CD14-positive monocyte (primary cell): ENCODE measurements around the gene DDX17. TPM values are rescaled to one million over a fixed set of nuclear protein-coding genes. Genes with fewer than 3 reads are reported as not detected.
A peak's percentile ranks its signal among the peaks of the same experiment; 100 is the strongest.

Experiments
- DNase-seq, 3 donors: peaks; one replicate each; pipeline ENCODE4 v3.0.0-alpha.2; 2011 to 2022
- H2AFZ ChIP-seq: 2 replicates; pipeline ENCODE4 v1.6.0; 2012; ENCODE audit warnings: mild to moderate bottlenecking, low read depth, low read length, inconsistent platforms; ENCODE audit not compliant: insufficient read depth, poor library complexity, severe bottlenecking
- H3K27ac ChIP-seq, 2 donors: 1 replicate in 1 of 2; 2 replicates in 1 of 2; pipeline ENCODE4 v1.5.1; 2012 to 2013; ENCODE audit warnings: low read length in 2 of 2, control low read depth in 1 of 2, inconsistent platforms in 1 of 2, low read depth in 1 of 2, mild to moderate bottlenecking in 1 of 2
- H3K27me3 ChIP-seq, 2 donors: one replicate each; pipeline versions ENCODE4 v1.6.0 to v1.6.1; 2011 to 2013; ENCODE audit warnings: low read length in 2 of 2; ENCODE audit not compliant: control insufficient read depth in 2 of 2, insufficient read depth in 2 of 2
- H3K36me3 ChIP-seq, 2 donors: replicated peaks in 1 of 2; 1 replicate in 1 of 2; 2 replicates in 1 of 2; pipeline versions ENCODE4 v1.5.1 to v1.6.1; 2012 to 2013; ENCODE audit warnings: low read length in 2 of 2, control low read depth in 1 of 2, inconsistent platforms in 1 of 2, mild to moderate bottlenecking in 1 of 2; ENCODE audit not compliant: insufficient read depth in 2 of 2, control insufficient read depth in 1 of 2
- H3K4me1 ChIP-seq, 2 donors: 1 replicate in 1 of 2; 2 replicates in 1 of 2; pipeline versions ENCODE4 v1.5.1 to v1.6.1; 2012 to 2013; ENCODE audit warnings: low read length in 2 of 2, control low read depth in 1 of 2, inconsistent platforms in 1 of 2, mild to moderate bottlenecking in 1 of 2, moderate library complexity in 1 of 2; ENCODE audit not compliant: insufficient read depth in 2 of 2, control insufficient read depth in 1 of 2
- H3K4me2 ChIP-seq: replicated peaks from 2 replicates; pipeline ENCODE3; 2012; ENCODE audit warnings: low read length, moderate library complexity, mild to moderate bottlenecking; ENCODE audit not compliant: poor library complexity, severe bottlenecking; ENCODE audit errors: extremely low read depth
- H3K4me3 ChIP-seq, 3 experiments: fragments of 200-600 bp in 1 of 3; sonication (generic) in 1 of 3; replicated peaks in 1 of 3; 1 replicate in 2 of 3; 2 replicates in 1 of 3; pipeline ENCODE4 v1.5.1; 2011 to 2013; ENCODE audit warnings: low read length in 3 of 3, mild to moderate bottlenecking in 3 of 3, control low read depth in 2 of 3, low read depth in 2 of 3, inconsistent platforms in 1 of 3, moderate library complexity in 1 of 3
- H3K79me2 ChIP-seq: 2 replicates; pipeline ENCODE4 v1.6.0; 2012; ENCODE audit warnings: mild to moderate bottlenecking, control low read depth, inconsistent platforms, low read length, moderate library complexity; ENCODE audit not compliant: insufficient read depth
- H3K9ac ChIP-seq: 2 replicates; pipeline ENCODE4 v1.6.0; 2017; ENCODE audit warnings: low read length, mild to moderate bottlenecking; ENCODE audit not compliant: insufficient read depth, poor library complexity, severe bottlenecking
- H3K9me3 ChIP-seq, 2 donors: replicated peaks in 1 of 2; 1 replicate in 1 of 2; 2 replicates in 1 of 2; pipeline versions ENCODE4 v1.5.1 to v1.6.1; 2012 to 2013; ENCODE audit warnings: low read length in 2 of 2, control low read depth in 1 of 2; ENCODE audit not compliant: control insufficient read depth in 1 of 2, insufficient read depth in 1 of 2
- H4K20me1 ChIP-seq: 2 replicates; pipeline ENCODE4 v1.6.0; 2012; ENCODE audit warnings: mild to moderate bottlenecking, low read length, control low read depth, moderate library complexity; ENCODE audit not compliant: insufficient read depth
- H3K27ac Mint-ChIP-seq, 7 donors: one replicate each; pipeline ENCODE4 v1.8.0; 2020; ENCODE audit warnings: mild to moderate bottlenecking in 7 of 7, mixed read lengths in 7 of 7, moderate library complexity in 6 of 7, inconsistent platforms in 2 of 7
- H3K27me3 Mint-ChIP-seq, 3 donors: one replicate each; pipeline ENCODE4 v1.8.0; 2021 to 2022; ENCODE audit warnings: low read depth in 3 of 3, mild to moderate bottlenecking in 3 of 3, mixed read lengths in 3 of 3, moderate library complexity in 3 of 3, inconsistent platforms in 1 of 3
- H3K36me3 Mint-ChIP-seq, 2 donors: one replicate each; pipeline ENCODE4 v1.8.0; 2020; ENCODE audit warnings: mixed read lengths in 2 of 2, inconsistent platforms in 1 of 2, mild to moderate bottlenecking in 1 of 2
- H3K4me1 Mint-ChIP-seq: one replicate; pipeline ENCODE4 v1.8.0; 2020; ENCODE audit warnings: mild to moderate bottlenecking, mixed read lengths
- H3K4me3 Mint-ChIP-seq, 2 donors: one replicate each; pipeline ENCODE4 v1.8.0; 2020; ENCODE audit warnings: mild to moderate bottlenecking in 2 of 2, mixed read lengths in 2 of 2, moderate library complexity in 1 of 2
- H3K9me3 Mint-ChIP-seq, 7 donors: one replicate each; pipeline ENCODE4 v1.8.0; 2020 to 2022; ENCODE audit warnings: mixed read lengths in 7 of 7, mild to moderate bottlenecking in 6 of 7, moderate library complexity in 6 of 7, inconsistent platforms in 2 of 7
- CTCF ChIP-seq: fragments of 200-600 bp; IDR thresholded peaks from one replicate; pipeline ENCODE4 v1.8.0; 2022; ENCODE audit warnings: antibody characterized with exemption, mild to moderate bottlenecking
- WGBS: methylation state at CpG from one replicate; pipeline ENCODE4 v1.1.5; 2013; ENCODE audit warnings: missing lambda C conversion rate; ENCODE audit not compliant: insufficient coverage; 5-methylcytosine and 5-hydroxymethylcytosine counted together
- intact Hi-C, 2 donors: fragments of 100-400 bp; cut with micrococcal nuclease; formaldehyde crosslinking; loops; one replicate each; pipeline versions ENCODE4 v1.15.0 to v1.15.1; 2023
- polyA plus RNA-seq, 3 donors: library from polyadenylated mRNA; depleted of rRNA in 1 of 3; unstranded in 2 of 3; stranded (reverse) in 1 of 3; fragments of 300-500 nt in 2 of 3; fragments of >200 nt in 1 of 3; fragmentation: Illumina TruSeq in 2 of 3; gene quantifications; 1 replicate in 2 of 3; 2 replicates in 1 of 3; pipeline ENCODE4 v1.2.3, GENCODE V29; 2012 to 2021

The DDX17 gene
- polyA plus RNA-seq, 3 donors, result 31.4 to 434 (median 36.3) TPM

DNA sequence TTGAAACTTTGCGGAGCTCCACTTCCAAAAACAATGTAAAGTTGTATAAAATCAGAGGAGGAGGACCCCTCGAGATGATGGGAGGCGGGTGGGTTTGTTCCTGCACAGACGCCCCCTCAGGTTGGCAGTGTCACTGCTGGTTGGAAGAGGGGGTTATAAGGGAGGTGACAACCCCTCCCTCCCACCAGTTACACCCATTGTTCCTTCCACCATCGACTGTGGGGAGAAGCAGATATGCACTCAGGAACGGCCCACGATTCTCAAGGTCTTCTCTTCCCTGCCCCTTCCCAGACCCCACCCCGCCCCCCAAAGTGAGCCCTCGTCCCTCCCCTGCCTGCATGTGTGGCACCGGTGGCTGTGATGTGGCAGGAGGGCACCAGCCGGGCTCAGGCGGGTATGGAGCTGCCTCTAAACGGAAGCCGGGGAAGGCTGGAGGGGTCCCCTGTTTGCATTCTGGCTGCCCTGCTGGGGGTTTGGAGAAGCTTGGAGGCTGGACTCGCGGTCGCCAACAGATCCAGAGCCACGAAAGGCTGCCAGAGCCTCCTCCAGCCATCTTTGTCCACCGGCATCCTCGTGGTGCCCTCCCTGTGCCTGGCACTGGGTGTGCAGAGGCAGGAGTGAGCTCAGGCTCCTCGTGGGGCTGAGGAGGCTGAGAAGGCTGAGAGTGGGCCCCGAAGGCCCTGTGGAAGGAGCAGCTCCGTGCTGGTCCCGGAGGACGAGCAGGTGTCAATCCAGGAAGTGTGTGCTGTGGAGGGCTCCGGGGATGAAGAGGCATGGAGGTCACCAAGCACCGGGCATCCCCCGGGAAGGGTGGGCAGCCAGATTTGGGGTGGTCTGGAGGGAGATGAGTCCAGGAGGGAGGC lies 37.4 kb downstream of the DDX17 start:
- H2AFZ ChIP-seq, result peak overlapping the region; percentile 62
- no peaks in the 10 kb centered on the region for H4K20me1 ChIP-seq
- DNase-seq, result peak in 1 of 3 donors; percentile 2
- Mint-ChIP-seq H3K4me3 (peak overlapping the region; percentile 62 to 87), H3K9me3 (peaks cover 0 to 19% (median 6%) of the 10 kb centered on the region in 7 donors), H3K36me3 (peaks cover 0 to 6% of the 10 kb centered on the region in 2 donors), H3K27ac (no peak overlapping the region), H3K4me1 (peaks cover 9% of the 10 kb centered on the region), H3K27me3 (peaks cover 56 to 67% (median 63%) of the 10 kb centered on the region in 3 donors)
- H3K9ac ChIP-seq, result peak overlapping the region; percentile 42
- no peak for TF ChIP-seq CTCF
- H3K9me3 ChIP-seq, result peaks cover 0 to 11% of the 10 kb centered on the region in 2 donors
- H3K36me3 ChIP-seq, result no peaks in the 10 kb centered on the region
- peak overlapping the region; percentile 66 for H3K4me2 ChIP-seq
- intact Hi-C loops, result no loop called here
- WGBS, result 88% methylated on average over 19 of the region's 28 CpGs
- no peak overlapping the region for H3K27ac ChIP-seq
- H3K4me1 ChIP-seq, result peaks cover 7 to 12% of the 10 kb centered on the region in 2 donors
- no peaks in the 10 kb centered on the region for H3K79me2 ChIP-seq
- H3K27me3 ChIP-seq, result peaks cover 20 to 53% of the 10 kb centered on the region in 2 donors
- peak overlapping the region in 1 of 3 experiments; percentile 58 for H3K4me3 ChIP-seq

DNA sequence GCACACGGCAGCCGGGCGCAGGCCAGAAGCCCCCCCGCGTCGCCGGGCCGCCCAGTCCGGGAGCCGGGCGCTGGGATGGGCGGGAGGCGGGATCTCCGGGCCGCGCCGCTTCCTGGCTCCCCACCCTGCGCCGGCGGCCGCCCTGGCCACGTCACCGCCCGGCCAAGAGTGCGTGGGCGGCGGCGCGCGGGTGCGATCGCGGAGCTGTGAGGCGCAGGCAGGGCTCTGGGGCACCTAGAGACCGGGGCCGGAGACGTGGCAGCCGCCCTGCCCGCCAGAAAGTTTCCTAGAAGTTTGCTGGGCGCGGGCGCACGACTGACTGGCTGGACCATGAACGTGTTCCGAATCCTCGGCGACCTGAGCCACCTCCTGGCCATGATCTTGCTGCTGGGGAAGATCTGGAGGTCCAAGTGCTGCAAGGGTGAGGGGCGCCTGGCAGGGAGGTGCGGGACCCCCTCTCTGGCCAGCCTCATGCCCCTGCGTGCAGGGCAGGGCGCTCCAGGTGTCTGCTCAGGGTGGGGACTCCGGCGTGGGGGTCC lies 38.1 kb downstream of the DDX17 start, which contains the start of gene KDELR3:
KDELR3 (plus strand) TSS at position 193 of the 539 bp plus-strand sequence; CDS start at position 331, 138 bp downstream.
- Mint-ChIP-seq H3K4me1 (peaks cover 14% of the 10 kb centered on the region), H3K36me3 (peaks cover 0 to 8% of the 10 kb centered on the region in 2 donors), H3K9me3 (peaks cover 0 to 26% (median 6%) of the 10 kb centered on the region in 7 donors), H3K4me3 (peak within 1 kb of the TSS; percentile 73 to 87), H3K27me3 (peaks cover 63 to 74% (median 67%) of the 10 kb centered on the region in 3 donors), H3K27ac (peak within 1 kb of the TSS in 2 of 7 donors; percentile 50 to 66)
- H3K4me3 ChIP-seq, result peak within 1 kb of the TSS in 1 of 3 experiments; percentile 58
- peaks cover 7 to 12% of the 10 kb centered on the region in 2 donors for H3K4me1 ChIP-seq
- WGBS, result under 1% methylated on average over 49 of the region's 53 CpGs
- H3K27me3 ChIP-seq, result peaks cover 27 to 60% of the 10 kb centered on the region in 2 donors
- peak within 1 kb of the TSS; percentile 66 for H3K4me2 ChIP-seq
- H3K79me2 ChIP-seq, result no peaks in the 10 kb centered on the region
- H3K9ac ChIP-seq, result peak within 1 kb of the TSS; percentile 42
- peak within 1 kb of the TSS; percentile 62 for H2AFZ ChIP-seq
- peaks cover 0 to 16% of the 10 kb centered on the region in 2 donors for H3K9me3 ChIP-seq
- H3K36me3 ChIP-seq, result no peaks in the 10 kb centered on the region
- H4K20me1 ChIP-seq, result no peaks in the 10 kb centered on the region
- DNase-seq, result peak; percentile 6 to 41 (median 13)
- intact Hi-C loops, result no loop called here
- H3K27ac ChIP-seq, result no peak within 1 kb of the TSS
- TF ChIP-seq CTCF, result no peak
